ENCODE measurements around the gene SKIC2.

The SKIC2 gene

DNA sequence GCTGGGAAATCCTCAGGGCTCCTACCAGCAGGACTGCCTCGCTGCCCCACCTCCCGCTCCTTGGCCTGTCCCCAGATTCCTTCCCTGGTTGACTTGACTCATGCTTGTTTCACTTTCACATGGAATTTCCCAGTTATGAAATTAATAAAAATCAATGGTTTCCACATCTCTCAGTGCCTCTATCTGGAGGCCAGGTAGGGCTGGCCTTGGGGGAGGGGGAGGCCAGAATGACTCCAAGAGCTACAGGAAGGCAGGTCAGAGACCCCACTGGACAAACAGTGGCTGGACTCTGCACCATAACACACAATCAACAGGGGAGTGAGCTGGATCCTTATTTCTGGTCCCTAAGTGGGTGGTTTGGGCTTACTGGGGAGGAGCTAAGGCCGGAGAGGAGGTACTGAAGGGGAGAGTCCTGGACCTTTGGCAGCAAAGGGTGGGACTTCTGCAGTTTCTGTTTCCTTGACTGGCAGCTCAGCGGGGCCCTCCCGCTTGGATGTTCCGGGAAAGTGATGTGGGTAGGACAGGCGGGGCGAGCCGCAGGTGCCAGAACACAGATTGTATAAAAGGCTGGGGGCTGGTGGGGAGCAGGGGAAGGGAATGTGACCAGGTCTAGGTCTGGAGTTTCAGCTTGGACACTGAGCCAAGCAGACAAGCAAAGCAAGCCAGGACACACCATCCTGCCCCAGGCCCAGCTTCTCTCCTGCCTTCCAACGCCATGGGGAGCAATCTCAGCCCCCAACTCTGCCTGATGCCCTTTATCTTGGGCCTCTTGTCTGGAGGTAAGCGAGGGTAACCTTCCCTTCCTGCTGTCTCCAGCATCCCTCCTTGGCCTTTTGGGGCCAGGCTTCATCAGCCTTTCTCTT, 13.2 kb upstream of the SKIC2 start, which contains the start of gene CFB:
TSS of gene CFB (plus strand) at position 589 of the 863 bp plus-strand sequence. CDS start at position 716, 127 bp downstream.
- DNase-seq (ENCODE audit: low read depth, low spot score): no peak

DNA sequence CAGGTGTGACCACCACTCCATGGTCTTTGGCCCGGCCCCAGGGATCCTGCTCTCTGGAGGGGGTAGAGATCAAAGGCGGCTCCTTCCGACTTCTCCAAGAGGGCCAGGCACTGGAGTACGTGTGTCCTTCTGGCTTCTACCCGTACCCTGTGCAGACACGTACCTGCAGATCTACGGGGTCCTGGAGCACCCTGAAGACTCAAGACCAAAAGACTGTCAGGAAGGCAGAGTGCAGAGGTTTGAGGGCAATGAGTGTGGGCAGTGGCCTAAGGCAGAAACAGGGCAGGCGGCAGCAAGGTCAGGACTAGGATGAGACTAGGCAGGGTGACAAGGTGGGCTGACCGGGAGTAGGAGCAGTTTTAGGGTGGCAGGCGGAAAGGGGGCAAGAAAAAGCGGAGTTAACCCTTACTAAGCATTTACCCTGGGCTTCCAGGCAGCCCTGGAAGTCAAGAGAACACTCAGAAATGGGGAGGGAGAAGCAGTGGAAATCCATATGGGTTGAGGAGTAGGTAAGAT, 12.5 kb upstream of the SKIC2 start:
- no peak for DNase-seq (ENCODE audit: low read depth, low spot score)

DNA sequence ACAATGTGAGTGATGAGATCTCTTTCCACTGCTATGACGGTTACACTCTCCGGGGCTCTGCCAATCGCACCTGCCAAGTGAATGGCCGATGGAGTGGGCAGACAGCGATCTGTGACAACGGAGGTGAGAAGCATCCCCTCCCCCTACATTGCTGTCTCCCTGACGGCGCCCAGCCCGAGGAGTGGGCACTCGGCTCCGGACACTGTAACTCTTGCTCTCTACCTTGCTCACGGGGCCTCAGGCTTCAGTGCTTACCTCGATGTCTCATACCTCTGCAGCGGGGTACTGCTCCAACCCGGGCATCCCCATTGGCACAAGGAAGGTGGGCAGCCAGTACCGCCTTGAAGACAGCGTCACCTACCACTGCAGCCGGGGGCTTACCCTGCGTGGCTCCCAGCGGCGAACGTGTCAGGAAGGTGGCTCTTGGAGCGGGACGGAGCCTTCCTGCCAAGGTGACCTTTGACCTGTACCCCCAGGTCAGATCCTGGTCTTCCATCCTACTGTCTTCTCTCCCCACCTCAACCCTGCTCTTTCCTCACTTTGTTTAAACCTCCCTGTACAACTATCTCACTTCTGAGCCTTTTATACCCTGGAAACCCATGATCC, 11.8 kb upstream of the SKIC2 start:
- no peak for DNase-seq (ENCODE audit: low read depth, low spot score)

DNA sequence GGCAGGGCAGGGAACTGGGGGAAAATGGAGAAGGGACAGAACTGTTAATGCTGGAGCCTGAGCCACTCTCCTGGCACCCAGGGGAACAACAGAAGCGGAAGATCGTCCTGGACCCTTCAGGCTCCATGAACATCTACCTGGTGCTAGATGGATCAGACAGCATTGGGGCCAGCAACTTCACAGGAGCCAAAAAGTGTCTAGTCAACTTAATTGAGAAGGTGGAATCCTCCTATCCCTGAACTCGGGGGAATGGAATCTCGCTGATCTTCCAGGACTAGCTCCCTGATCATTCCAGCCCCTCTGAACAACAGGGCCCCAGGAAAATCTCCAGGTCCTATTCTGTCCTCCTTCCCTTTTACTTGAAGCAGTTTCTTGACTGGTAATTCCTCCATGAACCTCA, 11.1 kb upstream of the SKIC2 start:
- no peak for DNase-seq (ENCODE audit: low read depth, low spot score)

DNA sequence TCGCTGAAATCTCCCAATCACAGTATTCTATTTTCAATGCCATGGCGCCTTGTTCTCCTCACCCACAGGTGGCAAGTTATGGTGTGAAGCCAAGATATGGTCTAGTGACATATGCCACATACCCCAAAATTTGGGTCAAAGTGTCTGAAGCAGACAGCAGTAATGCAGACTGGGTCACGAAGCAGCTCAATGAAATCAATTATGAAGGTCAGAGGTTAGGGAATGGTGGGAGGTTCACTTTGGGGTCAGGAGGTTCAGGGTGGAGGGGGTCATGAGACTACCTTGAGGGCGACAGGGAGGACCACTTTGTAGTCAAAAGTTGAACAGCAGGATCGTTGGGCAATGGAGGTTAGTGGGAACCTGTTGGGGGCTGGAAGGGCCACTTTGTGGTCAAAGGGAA, 10.7 kb upstream of the SKIC2 start:
- DNase-seq (ENCODE audit: low read depth, low spot score): no peak

DNA sequence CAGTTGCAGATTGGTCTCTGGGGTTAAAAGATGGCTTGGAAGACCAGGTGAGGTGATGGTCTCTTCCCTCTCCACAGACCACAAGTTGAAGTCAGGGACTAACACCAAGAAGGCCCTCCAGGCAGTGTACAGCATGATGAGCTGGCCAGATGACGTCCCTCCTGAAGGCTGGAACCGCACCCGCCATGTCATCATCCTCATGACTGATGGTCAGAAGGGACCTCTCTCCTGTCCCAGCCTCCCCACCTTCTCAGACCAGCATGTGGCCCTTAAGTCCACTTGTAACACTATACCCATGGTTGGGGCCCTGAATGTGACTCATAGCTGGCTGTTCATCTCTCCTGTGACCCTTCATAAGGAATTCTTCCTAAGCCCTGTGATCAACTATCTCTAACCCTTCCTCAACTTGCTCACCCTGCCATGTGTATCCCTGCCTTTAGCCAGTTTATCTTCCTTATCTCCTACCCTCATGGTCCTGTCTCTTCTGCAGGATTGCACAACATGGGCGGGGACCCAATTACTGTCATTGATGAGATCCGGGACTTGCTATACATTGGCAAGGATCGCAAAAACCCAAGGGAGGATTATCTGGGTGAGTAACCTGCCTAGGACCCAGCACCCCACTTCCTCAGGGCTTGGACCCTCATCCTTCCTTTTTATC, 10.1 kb upstream of the SKIC2 start:
- no peak for DNase-seq (ENCODE audit: low read depth, low spot score)

DNA sequence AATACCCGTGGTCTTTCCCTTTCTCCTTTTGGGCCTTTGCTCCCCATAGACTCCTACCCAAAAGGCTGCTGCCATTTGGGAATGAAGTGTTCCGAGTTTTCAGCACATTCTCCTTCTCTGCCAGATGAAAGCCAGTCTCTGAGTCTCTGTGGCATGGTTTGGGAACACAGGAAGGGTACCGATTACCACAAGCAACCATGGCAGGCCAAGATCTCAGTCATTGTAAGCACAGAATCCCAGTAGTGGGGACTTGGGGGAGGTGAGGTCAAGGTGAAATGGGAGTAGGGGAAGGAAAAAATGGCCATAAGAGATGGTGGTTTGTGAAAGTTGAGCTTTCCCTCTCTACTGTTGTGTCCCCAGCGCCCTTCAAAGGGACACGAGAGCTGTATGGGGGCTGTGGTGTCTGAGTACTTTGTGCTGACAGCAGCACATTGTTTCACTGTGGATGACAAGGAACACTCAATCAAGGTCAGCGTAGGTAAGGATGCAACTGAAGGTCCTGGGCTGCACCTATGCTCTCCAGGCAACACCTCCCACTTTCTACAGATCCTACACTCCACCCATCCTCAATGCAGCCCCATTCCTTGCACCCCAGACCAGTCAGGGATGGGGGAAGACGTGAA, 8.9 kb upstream of the SKIC2 start:
- no peak for DNase-seq (ENCODE audit: low read depth, low spot score)

DNA sequence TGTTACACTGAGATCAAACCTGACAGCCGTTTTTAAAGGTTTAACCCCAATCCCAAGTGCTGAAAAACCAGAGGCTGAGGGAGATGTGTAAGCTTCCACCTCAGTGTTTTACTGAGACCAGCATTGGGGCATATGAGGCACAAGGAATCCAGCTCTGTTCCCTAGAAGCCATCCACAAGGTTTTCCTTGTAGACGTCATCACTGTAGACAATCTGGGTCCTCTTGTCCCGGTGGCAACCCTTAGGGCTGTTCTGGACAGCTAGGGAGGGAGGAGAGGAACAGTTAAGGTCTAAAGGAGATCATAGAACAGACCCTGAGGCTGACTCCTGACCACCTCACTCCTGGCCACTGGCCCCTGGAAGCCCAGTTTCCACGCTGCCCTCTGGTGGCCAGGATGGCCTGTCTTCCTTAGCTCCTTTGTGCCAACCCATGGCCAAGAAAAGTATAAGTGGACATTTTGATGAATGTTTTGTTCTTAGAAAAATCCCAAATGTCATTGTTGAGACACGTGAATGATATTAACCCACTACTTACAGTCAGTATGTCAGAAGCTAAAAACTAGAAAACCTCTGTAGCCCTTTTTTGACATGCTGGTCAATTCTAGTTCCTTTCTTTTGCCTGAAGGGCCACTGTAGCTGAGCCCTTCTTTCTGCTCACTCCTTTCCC, 6.7 kb upstream of the SKIC2 start:
- no peak for DNase-seq (ENCODE audit: low read depth, low spot score)

DNA sequence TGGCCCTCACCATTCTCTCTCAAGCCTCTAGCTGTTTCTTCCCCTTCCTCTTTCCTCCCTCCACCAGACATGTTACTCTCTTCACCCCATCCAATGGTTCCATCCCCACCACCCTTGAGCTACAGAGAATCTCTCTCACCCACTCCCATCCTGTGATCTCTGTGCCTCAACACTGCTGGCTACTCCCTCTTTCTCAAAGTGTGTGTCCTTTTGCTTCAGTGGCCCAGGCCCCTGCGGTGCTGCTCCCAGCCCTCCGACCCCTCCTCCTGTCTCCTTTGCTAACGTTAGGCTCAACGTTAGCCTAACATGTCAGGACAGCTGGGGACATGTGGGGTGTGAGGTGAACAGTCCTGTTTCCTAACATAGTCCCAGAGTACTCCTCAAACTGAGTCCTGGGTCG, 6.1 kb upstream of the SKIC2 start:
- DNase-seq (ENCODE audit: low read depth, low spot score): no peak

DNA sequence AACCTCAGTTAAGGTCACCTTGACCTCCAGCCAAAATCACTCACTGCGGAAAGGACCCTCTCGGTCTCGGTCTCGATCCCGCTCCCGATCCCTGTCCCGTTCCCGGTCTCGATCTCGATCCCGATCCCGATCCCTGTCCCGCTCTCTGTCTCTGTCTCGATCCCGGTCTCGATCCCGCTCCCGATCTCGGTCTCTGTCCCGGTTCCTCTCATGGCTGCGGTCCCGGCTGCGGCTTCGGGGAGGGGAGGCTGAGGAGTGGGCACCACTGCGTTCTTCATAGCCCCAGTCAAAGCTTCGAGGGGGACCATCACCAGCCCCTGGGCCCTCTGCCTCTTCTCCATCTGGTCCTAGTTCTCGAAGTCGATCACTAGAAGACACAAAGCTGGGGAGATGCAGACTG, 4.5 kb upstream of the SKIC2 start:
- DNase-seq (ENCODE audit: low read depth, low spot score): no peak

DNA sequence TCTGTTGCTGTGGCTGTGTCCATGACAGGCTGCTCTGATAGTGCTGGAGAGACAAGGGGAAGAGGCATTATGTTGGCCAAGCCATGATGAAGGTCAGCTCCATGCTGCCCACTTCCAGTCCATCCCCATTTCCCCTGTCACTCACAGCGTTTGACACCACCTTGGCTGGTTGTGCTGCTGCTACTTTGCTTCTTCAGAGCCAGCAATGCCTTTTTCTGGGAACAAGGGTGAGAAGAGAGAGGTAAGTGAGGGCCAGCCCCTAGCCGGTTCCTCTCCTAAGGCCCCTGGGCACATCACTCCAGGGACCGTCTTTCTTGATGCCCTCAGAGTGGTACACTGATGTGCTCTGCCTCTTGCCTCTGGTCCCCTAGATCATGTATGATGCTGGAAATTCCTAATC, 2.2 kb upstream of the SKIC2 start:
- no peak for DNase-seq (ENCODE audit: low read depth, low spot score)

DNA sequence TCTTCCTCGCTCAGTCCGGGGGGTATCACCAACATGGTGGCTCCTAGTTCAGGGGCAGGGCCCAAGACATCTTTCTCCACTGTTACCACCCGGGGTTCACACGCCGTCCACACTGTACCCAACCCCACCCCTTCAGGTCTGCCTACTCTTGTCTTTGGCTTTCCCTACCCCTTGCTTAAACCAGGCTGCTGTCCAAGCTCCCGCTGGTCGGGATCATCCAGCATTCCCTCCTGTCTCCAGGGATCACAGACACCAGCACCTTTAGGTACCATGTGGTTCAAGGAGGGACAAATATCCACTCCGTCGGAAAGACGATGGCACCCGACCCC, 599 bp upstream of the SKIC2 start:
- DNase-seq (ENCODE audit: low read depth, low spot score): no peak

DNA sequence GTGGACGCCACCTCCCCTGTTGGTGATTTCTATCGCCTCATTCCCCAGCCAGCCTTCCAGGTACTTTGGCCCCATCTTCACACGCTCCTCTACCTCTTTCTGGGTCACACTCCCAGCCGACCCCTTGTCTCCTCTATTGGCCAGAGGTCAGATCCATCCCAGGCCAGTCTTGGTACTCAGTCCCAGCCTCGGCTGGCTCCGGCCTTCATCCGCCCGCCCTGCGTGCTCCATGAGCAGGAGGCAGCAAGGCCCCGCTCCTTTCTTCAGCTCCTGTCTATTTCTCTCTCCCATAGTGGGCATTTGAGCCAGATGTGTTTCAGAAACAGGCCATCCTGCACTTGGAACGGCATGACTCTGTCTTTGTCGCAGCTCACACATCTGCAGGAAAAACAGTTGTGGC, 2.6 kb downstream of the SKIC2 start:
- DNase-seq (ENCODE audit: low read depth, low spot score): no peak

DNA sequence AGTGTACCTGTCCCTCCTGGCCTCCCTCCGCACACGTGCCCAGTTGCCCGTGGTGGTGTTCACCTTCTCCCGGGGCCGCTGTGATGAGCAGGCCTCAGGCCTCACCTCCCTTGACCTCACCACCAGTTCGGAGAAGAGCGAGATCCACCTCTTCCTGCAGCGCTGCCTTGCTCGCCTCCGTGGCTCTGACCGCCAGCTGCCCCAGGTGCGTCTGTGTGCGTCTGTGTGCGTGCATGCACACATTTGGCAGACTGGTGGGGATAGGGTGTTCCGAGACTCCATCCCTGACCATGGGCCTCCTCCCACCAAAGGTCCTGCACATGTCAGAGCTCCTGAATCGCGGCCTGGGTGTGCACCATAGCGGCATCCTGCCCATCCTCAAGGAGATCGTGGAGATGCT, 4.9 kb downstream of the SKIC2 start:
- DNase-seq (ENCODE audit: low read depth, low spot score): no peak

DNA sequence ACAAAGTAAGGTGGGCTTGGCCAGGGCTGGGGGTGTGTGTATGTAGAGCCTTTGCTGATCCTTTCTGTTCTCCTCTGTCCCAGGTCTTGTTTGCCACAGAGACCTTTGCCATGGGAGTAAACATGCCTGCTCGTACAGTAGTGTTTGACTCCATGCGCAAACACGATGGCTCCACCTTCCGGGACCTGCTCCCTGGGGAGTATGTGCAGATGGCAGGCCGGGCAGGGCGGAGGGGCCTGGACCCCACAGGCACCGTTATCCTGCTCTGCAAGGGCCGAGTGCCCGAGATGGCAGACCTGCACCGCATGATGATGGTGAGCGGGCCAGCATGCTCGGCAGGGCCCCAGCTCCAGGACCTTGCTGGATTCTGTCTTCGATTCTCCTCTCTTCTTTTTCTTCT, 6.7 kb downstream of the SKIC2 start:
- no peak for DNase-seq (ENCODE audit: low read depth, low spot score)

DNA sequence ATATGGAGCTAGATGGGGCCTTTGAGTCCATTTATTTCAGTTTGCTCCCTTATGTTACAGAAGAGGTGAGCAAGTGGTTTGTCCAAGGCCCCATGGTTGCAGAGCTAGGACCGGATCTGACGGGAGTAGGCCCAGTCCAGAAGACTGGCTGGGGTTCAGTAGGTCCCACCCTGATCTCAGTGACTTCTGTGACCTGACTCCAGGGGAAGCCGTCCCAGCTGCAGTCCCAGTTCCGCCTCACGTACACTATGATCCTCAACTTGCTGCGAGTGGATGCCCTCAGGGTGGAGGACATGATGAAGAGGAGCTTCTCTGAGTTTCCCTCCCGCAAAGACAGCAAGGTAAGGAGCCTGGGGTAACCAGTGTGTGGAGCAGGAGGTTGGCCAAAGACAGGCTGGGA, 7.5 kb downstream of the SKIC2 start:
- DNase-seq (ENCODE audit: low read depth, low spot score): no peak

DNA sequence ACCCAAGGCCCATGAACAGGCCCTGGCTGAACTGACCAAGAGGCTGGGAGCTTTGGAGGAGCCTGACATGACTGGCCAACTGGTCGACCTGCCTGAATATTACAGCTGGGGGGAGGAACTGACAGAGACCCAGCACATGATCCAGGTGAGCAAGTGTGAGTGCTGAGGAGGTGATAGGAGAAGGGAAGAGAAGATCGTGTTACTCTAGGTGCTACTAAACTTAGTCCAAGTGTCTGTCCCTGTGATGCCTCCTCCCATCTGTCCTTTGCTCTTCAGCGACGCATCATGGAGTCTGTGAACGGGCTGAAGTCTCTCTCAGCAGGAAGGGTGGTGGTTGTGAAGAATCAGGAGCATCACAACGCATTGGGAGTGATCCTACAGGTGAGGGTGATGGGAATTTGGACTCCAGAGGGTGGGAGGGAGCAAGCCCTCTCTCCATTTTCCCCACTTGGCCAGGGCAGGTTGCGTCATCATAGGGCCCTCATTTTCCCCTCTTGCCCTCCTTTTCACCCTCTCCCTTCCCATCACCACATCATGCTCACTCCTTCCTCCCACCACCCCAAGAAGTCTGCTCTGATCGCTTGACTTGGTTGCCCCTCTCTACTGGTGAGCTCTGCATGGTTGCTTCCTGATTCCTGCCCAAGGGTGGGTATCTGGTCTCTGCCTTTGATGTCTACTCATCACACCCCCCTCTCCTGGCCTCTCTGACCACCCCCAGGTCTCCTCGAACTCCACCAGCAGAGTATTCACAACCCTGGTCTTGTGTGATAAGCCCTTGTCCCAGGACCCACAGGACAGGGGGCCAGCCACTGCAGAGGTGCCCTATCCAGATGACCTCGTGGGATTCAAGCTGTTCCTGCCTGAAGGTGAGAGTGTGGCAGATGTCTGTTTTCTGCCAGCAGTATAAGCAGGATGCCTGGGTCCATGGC, 8.3 kb downstream of the SKIC2 start:
- DNase-seq (ENCODE audit: low read depth, low spot score): no peak

DNA sequence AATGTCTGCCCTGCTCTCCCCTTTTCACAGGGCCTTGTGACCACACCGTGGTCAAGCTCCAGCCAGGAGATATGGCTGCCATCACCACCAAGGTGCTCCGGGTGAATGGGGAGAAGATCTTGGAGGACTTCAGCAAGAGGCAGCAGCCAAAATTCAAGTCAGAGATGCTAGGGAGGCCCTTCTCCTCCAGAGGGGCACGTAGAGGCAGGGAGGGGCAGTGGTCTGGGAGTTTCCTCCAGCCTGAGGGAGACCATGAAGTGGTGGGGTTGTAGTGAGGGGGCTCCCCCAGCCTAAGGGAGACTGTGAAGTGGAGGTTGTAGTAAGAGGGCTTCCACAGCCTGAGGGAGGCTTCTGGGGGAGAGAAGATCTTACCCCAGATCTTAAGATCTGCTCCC, 8.9 kb downstream of the SKIC2 start:
- DNase-seq (ENCODE audit: low read depth, low spot score): no peak

DNA sequence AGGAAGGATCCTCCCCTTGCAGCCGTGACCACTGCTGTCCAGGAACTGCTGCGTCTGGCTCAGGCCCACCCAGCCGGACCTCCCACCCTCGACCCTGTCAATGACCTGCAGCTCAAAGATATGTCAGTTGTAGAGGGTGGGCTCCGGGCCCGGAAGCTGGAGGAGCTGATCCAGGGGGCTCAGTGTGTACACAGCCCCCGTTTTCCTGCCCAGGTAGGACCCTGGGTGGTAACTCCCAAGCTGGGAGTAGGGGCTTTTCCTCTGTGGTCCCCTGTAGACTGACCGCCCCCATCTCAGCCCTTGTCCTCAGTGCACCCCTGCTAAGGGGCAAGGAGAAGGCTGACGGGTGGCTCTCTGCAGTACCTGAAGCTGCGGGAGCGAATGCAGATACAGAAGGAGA, 9.4 kb downstream of the SKIC2 start:
- no peak for DNase-seq (ENCODE audit: low read depth, low spot score)

DNA sequence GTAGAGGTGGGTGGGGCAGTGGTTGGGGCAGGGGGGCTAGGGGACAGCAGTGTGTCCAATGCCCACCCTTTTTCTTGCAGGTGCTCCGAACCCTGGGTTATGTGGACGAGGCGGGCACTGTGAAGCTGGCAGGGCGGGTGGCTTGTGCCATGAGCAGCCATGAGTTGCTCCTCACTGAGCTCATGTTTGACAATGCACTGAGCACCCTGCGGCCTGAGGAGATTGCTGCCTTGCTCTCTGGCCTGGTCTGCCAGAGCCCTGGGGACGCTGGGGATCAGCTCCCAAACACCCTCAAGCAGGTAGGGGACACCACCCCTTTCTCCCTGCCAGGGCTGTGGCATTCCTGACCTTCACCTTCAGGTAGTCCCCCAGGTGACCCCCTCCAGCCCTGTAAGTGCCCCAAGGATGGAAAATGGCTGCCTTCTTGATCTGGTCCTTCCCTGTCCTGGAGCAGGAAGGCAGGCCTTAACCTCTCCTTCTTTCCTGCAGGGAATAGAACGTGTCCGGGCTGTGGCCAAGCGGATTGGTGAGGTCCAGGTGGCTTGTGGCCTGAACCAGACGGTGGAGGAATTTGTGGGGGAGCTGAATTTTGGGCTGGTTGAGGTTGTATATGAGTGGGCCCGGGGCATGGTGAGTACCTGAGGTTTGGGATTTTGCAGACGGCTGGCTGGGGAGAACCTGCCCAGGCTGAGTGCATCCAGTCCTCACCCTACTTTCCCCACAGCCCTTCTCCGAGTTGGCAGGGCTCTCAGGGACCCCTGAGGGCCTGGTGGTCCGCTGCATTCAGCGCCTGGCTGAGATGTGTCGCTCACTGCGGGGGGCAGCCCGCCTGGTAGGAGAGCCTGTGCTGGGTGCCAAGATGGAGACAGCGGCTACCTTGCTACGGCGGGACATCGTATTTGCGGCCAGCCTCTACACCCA, 10.1 kb downstream of the SKIC2 start:
- no peak for DNase-seq (ENCODE audit: low read depth, low spot score)
